DMS53 treated with DMSO at 0.1 percent for 48 hours (cell line): ENCODE results near the gene FRMD8.

ENCODE experiments used
- DNase-seq: peaks from one replicate; lab custom pipeline; 2025; ENCODE audit not compliant: unreplicated experiment; lab: John Stamatoyannopoulos, UW

The FRMD8 gene

DNA sequence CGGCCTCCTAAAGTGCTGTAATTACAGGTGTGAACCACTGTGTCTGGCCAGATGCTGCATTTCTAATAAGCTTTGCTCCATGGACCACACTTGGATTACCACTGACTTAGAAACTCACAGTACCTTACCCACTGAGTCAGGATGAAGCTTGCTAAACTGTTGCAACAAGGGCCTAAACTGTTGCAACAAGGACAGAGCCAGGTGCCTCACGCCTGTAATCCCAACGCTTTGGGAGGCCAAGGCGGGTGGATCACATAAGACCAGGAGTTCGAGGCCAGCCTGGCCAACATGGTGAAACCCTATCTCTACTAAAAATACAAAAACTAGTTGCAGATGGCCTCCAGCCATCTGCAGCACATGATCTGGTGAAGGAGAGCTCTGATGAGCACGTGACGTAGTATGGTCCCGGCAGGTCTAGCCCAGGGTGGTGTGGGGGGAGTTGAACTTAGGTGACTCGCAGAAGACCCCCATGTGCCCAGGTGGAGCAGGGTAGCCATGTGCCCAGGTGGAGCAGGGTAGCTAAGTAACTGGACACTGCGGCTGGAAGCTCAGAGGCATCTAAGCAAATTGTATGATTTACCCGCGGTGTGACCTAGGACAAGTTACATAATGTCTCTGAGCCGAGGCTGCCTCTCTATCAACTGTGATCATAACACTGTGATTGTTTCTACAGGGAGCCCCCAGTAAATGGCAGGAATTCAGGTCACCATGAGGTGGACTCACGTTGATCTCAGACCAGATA, 12.4 kb upstream of the FRMD8 start:
- DNase-seq = no peak

DNA sequence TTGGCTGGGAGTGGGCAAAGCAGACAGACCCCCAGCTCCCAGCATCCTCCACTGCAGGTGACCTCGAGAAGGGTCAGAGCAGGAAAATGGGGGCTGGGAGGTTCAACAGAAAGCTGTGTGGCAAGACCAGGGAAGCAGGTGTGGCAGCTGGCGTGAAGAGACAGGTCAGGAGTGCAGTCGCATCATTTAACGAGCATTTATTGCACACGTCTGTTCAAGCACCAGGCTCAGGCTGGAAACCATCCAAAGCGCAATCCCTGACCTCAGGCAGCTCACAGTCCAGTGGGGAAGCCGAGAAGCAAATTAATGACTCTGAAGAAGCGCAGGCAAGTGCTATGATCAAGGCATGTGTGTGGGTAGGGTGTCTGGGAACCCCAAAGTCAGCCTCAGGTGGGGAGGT, 11.4 kb upstream of the FRMD8 start:
- no peak for DNase-seq

DNA sequence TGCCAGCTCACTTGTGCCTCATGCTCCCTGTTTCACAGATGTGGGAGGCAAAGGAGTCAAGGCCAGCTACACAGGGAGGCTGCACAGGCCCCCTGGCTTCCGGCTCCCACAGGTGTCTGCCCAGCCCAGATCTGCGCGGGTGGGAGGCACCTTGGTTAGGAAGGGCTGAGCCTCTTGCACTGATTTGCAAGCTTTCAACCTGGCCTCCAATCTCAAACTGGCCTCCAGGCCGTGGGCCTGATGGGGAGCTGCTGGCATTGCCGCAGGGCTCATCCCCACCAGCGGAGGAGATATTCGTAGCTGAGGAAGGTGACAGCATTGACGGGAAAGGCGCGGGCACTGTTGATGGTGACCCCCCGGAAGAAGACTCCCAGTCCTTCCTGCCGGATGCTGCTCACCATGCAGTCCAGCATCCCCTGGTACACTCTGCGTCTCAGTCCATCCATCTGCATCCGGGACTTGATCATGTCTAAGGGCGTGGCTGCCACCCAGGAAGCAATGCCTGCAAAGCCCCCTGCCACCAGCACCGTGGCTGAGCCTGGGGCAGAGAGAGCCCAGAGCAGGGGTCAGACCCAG, 10.2 kb upstream of the FRMD8 start:
- DNase-seq = no peak

DNA sequence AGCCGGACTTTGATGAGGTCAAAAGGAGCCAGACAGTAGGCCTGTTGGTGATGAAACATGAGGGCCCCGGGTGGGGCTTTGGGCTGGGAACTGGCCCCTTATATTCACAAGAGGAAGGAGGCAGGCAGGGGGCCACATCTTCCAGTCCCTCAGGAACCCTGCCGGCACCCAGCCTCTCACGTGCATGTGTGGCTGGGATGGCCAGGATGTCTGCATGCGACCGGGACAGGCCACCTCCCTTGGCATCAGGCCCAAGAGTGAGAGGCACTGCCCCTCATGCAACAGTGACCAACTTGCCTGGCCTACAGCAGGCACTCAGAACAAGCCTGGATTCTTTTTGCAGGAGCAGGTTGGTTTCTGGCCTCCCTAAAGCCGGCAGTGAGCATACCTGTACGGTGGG, 9.4 kb upstream of the FRMD8 start:
- no peak for DNase-seq

DNA sequence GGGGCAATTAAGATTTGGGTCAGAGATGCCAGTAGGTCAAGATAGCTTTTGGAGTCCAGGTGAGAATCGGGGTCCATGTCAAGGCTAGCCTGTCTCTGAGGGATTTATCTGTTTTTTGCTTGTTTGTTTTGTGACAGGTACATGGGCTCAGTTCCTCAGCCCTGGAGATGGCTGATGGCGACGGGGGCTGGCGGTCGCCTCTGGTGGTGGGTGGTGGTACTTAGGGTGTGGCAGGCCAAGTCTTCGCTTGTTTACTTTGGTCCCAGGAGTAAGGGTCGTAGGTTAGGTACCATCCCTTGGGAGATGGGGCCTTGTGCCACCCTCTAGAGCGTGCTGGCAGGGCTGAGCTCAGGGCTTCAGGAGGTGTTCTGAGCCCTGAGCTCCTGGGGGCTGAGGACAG, 8.7 kb upstream of the FRMD8 start:
- DNase-seq = no peak

DNA sequence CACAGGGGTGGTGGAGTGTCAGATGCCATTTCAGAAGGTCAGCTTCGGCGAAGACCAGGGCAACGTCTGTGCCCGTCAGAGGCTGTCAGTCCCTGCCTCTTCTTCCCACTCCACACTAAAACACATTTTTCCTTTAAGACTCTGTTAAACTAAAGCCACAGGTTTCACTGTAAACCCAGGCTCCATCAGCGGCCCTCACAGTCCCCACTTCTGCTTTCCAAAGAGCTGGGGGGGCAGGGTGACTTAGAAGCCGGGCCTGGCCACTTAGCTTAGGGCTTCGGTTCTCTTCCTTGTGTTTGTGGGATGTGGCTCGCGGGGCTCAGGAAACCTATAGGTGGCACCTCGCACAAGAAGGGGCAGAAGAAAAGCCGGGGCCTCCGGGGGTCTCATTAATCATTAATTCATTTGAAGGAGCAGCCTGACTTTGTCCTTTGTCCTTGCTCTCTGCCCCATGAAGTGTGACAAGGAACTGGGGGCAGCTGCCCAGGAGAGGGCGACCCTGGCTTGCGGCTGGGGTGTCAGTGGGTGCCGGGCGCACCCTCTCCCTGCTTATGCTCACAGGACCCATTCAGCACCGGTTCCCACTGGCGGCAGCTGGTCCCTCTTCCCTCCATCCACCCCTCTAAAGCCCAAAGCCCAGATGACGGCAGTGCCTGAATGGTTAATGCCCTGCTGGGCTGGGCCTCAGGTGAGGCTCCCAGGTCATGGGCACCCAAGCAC, 8.1 kb upstream of the FRMD8 start:
- DNase-seq = no peak

DNA sequence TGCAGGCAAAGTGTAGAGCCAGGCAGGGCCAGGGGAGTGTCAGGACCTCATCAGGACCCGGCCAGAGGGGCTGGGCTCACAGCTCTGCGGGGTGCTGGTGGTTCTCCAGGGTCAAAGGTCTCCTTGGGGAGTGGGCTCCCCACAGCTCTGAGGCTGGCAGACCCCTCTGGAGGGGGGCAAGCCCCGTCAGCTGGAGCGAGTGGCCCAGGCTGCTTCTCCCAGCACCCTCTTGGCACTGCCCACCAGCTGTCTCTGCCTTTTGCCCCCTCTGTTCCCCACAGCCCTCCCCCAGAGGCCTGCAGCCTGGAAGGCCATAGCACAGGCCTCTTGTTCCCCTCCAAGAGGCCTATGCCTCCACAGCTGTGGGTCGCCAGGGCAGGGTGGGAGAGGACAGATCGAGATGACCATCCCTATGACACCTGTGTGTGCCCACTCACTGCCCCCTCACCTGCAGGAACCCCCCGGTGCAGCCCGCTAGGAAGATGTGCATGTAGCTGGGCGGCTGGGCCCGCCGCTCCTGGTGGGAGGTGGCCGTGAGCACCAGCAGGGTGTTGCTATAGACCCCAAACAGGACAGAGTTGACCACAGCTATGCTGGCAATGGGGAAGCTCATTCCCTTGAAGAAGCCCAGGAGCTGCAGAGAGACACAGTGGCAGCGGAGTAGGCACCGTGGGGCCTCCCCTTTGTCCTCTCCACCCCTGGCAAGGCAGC, 7.4 kb upstream of the FRMD8 start:
- no peak for DNase-seq

DNA sequence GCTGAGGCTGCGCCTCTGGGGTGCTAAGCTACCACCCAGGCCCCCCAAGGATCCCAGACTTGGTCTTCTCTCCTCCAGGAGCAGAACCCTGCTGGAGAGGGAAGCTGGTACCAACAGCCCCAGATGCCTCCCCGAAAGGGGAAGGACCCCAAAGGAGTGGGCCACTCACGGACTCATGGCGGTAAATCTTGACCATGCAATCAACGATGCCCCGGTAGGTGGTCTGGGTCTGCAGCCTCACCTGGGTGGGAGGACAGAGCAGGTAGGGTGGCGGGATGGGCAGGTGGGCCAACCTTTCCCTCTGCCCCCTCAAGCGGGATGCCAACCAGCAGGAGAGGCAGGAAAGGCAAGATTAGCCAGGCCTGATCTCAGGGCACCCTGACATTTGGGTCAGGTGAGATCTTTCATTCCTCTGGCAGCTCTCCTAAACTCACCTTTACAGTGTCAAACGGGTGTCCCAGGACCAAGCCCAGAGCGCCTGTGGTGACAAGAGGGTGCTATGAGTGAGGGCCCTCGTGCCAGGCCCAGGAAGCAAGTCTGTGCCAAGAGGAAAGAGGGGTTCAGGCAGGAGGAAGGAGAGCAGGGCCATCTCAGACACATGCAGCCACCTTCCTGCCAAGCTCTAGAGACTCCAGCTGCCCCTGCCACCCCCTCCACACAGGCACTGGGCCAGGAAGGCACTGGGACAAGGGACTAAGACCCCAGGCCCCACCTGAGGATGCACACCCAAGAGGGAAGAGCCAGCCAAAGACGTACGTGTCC, 6.6 kb upstream of the FRMD8 start:
- DNase-seq = no peak

DNA sequence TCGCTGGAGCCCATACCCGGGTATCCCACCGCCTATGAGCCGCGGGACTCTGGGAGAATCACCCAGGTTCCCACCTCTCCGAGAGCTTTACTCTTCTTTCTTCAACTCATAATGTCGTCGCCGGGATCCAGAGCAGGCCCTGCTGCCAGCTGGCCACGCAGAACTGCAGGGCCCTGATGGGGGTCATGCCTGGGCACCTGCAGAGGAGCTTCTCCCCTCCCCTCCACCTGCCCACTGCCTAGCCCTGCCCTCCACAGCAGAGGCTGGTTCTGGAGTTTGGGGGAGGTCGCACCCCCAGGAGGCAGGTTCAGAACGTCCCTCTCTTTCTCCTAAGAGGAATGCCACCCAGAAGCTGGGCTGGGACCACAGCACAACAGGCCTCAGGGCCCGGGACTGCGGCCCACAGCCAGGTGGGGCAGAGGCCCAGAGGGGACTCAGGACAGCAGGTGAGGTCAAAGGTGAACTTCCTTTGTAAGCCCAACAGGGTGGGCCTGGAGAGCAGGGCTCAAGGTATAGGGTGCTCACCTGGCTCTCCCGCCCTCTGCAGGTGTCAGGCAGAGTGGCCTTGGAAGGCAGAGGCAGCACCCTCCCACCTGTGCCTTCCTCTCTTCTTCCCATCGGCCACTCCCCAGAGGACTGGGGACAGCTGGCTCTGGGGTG, 5.8 kb upstream of the FRMD8 start:
- no peak for DNase-seq

DNA sequence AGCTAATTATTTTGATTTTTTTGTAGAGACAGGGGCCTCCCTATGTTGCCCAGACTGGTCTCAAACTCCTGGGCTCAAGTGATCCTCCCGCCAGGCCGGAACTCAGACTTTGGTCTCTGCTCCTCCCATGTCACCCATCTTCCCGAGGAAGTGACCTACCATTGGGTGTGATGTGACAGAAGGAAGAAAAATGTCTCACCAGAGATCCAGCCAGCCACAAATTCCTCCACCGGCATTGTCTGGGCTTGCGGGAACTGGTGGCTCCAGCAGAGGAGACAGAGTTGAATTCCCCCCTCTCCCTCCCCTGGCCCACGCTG, 4.8 kb upstream of the FRMD8 start:
- peak; percentile 90 for DNase-seq

DNA sequence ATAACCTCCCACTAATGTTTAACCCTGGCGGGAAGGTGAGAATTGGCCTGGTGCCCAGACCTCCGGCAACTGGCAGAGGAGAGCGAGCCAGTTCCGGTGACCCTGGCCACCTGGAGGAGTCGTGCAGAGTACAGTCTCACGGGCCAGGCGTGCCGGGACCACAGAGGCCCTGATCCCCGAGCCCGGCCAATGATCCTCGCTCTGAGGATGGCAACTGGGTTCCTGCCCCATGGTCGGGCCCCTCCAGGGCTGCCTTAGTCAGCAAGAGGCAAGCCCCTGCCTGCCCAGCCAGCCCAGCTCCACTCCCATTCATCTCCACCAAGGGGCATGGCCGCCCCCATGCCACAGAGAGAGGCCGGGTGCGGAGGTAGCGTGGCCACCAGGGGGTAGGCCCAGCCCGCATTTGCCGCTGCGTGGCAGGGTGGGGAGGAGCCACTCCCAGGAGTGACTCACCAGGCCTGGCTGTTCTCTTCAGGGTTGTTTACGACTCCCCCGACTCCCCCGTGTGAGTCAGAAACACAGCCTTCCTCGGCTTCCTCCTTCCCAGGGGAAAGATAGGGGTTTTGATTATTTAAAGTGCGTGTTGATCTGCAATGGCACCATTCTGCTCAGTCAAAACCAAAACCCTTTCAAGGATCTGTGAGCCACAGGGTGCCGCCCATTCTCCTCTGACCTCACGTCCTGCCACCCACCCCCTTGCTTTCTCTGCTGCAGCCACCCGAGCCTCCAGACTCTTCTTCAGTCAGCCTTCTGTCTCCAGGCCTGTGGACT, 4.2 kb upstream of the FRMD8 start, which contains the start of gene SLC25A45:
TSS of gene SLC25A45 (minus strand) at position 614 of the 771 bp plus-strand sequence. CDS start 695 bp downstream, outside the sequence.
- DNase-seq = peak; percentile 97

DNA sequence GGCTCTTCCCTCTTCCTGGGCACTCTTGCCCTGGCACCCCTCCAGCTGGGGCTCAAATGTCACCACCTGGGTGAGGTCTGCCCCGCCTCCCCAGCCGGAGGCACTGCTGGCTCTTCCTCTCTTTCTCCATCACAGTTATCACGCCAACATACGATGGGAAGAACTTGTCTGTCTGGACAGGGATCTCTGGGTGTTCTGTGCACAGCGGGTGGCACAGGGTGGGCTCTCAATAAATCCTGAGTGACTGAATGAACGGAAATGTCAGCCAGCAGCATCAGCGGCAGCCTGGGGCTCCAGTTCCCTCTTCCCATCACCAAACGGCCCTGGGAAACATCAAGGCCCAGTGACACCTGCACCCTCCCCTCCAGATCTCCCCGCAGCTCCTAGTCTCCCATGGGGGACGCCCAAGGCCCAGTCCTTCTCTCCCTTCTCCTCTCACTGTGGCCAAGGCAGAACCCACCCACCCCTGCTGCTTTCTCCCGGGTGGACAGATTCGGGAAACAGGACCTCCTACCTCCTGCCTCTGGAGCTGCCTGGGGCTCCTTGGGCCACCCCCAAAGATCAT, 3.6 kb upstream of the FRMD8 start:
- peak; percentile 97 for DNase-seq

DNA sequence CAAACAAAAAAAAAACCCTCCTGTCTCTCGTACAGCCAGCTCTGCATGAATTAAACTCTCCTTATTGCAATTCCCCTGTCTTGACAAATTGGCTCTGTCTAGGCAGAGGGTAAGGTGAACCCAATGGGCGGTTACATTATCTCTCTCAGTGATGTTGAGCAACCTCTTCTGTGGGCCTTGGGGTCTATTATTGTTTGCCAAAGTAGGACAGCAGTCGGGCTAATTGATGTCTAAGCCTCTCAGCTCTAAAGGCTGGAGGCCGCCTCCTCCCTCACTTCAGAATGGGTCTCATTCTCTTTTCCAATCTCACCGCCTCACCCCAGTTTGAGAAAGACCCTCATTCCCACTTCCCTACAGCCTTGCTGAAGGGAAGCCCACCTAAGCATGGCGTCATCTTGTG, 2.7 kb upstream of the FRMD8 start:
- DNase-seq = no peak

DNA sequence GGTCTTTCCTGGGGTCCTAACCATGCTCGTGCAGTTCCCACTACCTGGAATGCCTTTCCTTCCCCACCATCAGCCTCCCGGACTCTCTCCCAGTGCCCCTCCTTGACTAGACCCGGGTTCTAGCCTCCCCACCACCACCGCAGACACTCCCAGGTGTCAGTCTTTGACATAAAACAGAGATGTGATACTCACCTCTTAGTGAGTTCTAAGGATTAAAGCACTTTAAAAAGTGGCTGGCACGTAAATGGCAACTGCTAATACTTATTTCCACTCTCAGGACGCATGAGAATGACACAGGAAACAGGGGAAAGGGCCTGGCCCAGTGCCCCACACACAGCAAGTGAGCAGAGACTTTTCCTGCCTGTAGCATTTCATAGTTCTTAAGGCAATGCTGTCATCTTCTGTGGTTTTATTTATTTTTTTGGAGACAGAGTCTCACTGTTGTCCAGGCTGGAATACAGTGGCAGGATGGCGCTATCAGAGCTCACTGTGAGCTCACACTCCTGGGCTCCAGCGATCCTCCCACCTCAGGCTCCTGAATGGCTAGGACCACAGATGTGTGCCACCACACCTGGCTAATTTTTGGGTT, 2.0 kb upstream of the FRMD8 start:
- no peak for DNase-seq

DNA sequence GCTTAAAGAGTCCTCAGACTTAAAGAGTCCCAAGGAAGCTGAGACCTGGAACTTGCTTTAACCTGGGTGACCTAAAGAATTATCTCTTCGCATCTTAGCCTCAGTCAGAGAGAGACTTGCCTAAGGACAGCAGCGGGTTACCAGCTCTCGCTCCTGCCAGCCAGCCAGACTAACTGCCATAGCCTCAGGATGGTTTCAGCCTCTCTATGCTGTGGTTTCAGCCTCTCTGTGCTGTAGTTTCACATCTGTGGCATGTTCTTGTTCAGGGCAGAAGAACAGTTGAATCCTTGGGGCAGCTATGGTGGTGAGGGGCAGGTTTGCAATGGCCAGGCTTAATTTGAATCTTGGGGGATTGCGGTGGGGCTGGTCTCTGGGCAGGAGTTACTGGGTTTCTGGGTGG, 2.3 kb downstream of the FRMD8 start:
- no peak for DNase-seq

DNA sequence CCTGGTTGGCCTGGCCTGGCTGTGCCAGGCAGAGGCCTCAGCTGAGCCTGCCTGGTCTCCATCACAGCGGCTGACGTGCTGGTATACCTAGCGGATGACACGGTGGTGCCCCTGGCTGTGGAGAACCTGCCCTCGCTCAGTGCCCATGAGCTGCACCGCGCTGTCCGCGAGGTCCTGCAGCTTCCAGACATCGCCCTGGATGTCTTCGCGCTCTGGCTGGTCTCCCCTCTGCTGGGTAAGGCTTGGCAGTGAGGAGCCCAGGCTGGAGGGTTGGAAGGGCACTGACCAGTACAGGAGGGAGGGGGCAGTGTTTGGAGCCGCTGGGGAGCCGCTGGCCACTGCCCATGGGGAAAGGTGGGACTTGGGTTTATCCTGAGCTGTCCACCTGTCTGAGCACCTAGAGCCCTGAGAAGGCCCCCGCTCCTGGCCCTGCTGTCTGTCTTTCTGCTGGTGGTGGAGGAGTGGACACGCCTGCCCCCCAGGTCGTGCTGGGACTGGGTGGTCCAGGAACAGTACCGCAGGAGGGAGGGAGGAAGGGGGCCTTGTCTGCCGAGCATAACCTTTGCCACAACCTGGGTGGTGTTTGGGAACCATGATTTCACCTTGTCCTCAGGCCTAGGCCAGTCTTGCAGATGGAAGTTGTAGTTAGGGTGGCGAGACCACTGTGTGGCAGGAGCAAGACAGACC, 3.0 kb downstream of the FRMD8 start:
- no peak for DNase-seq

DNA sequence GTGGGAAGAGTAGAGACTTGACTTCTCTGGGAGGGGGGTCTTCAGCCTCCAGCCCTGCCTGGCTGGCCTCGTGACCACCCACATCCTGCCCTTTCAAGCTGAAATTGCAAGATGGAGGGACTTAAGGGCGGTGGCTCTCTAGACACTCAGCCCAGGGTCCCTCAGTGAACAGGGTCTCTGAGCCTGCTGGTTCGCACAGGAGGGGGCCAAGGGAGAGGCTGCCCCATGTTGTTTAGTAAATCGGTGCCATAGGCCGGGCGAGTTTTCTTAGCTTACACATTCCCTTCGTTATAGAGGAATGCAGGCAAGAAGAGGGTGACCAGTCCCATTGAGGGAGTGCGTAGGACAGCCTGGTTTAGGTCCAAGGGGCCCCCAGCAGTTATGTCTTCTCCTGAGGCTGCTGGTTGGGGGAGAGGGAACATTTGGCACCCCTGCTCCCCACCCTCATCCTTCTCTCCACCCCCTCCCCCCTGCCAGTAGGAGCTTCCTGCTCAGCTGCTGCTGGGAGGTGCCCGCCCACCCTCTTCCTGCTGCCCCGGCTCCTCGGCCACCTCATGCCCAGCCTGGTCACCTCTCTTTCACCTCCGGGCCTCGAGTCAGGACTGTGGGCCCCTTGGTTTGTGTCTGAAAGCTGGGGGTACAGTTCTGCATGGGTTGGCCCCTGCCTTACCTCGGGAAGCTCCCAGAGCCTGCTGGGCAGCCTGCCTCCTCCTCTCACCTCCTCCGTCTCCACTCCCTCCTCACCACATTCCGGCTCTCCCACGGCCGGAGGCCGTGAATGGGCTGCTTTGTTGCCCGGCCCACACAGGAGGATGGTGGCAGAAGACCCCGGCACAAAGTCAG, 3.9 kb downstream of the FRMD8 start:
- no peak for DNase-seq

DNA sequence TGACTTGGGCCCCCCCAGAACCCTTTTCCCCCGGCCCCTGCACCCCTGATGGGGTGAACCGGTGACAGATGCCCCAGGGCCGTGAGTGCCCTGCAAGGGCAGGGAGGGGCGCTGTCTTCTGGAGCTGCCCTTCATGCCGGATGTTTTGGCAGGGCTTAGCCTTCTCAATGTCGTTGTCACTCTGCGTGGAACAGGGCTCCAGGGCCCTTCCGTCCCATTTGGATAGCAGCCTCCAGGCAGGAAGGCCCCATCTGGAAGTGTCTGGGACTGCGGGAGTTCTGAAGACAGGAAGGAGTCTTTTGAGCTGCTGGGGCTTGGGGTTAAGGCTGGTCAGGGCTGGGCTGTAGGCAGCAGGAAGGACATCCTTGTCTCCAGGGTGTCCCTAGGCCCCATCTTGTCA, 4.6 kb downstream of the FRMD8 start:
- DNase-seq = no peak
